Loucy (cell line): ENCODE data around the gene LIPI.

ENCODE experiments used
- H2AFZ ChIP-seq: fragments of 200-600 bp; sonication (generic); 2 replicates; pipeline ENCODE4 v1.6.0; 2016; ENCODE audit warnings: antibody characterized with exemption, mild to moderate bottlenecking, low read length, moderate library complexity
- H3F3A ChIP-seq: fragments of 200-600 bp; 2 replicates; pipeline ENCODE4 v1.6.0; 2016; ENCODE audit warnings: antibody characterized with exemption, low read depth, mild to moderate bottlenecking
- H3K27me3 ChIP-seq: fragments of 200-600 bp; sonication (generic); 2 replicates; pipeline ENCODE4 v1.6.1; 2014; ENCODE audit warnings: low read length, mild to moderate bottlenecking; ENCODE audit not compliant: insufficient read depth, poor library complexity, severe bottlenecking
- H3K36me3 ChIP-seq: fragments of 200-600 bp; sonication (generic); 2 replicates; pipeline ENCODE4 v1.6.1; 2016; ENCODE audit warnings: low read length; ENCODE audit not compliant: insufficient read depth
- H3K4me1 ChIP-seq: fragments of 200-600 bp; sonication (generic); 2 replicates; pipeline ENCODE4 v1.5.1; 2014; ENCODE audit warnings: low read length, mild to moderate bottlenecking; ENCODE audit not compliant: insufficient read depth, poor library complexity, severe bottlenecking
- H3K4me2 ChIP-seq: fragments of 200-600 bp; sonication (generic); 2 replicates; pipeline ENCODE4 v1.6.0; 2014; ENCODE audit warnings: antibody characterized with exemption, low read length, low read depth, mild to moderate bottlenecking; ENCODE audit not compliant: poor library complexity, severe bottlenecking
- H3K4me3 ChIP-seq: fragments of 200-600 bp; sonication (generic); 2 replicates; pipeline ENCODE4 v1.5.1; 2014; ENCODE audit warnings: low read length, mild to moderate bottlenecking, mixed read lengths; ENCODE audit not compliant: poor library complexity, severe bottlenecking
- H3K79me2 ChIP-seq: fragments of 200-600 bp; sonication (generic); 2 replicates; pipeline ENCODE4 v1.6.1; 2014; ENCODE audit warnings: low read length; ENCODE audit not compliant: insufficient read depth
- H3K9ac ChIP-seq: fragments of 200-600 bp; sonication (generic); 2 replicates; pipeline ENCODE4 v1.6.0; 2014; ENCODE audit warnings: mild to moderate bottlenecking, low read depth, low read length, moderate library complexity; ENCODE audit not compliant: poor library complexity, severe bottlenecking
- H3K9me2 ChIP-seq: fragments of 200-600 bp; sonication (generic); replicated peaks from 2 replicates; pipeline ENCODE4 v1.6.1; 2016; ENCODE audit warnings: low read depth, low read length, mixed read lengths
- H3K9me3 ChIP-seq: fragments of 200-600 bp; sonication (generic); 2 replicates; pipeline ENCODE4 v1.6.1; 2014; ENCODE audit warnings: mild to moderate bottlenecking, antibody characterized with exemption, low read length, low read depth; ENCODE audit not compliant: insufficient read depth
- H4K20me1 ChIP-seq: fragments of 200-600 bp; sonication (generic); 2 replicates; pipeline ENCODE4 v1.6.0; 2014; ENCODE audit warnings: antibody characterized with exemption, low read length, mild to moderate bottlenecking; ENCODE audit not compliant: insufficient read depth, poor library complexity, severe bottlenecking
- CTCF ChIP-seq: fragments of 200-600 bp; sonication (generic); conservative IDR thresholded peaks from 2 replicates; pipeline ENCODE4 v1.5.1; 2014; ENCODE audit warnings: mild to moderate bottlenecking, antibody characterized with exemption, low read length
- EZH2phosphoT487 ChIP-seq: fragments of 200-600 bp; IDR thresholded peaks from 2 replicates; pipeline ENCODE4 v1.6.1; 2018; ENCODE audit warnings: antibody characterized with exemption, mild to moderate bottlenecking, moderate library complexity, borderline replicate concordance

Gene LIPI

GRCh38 chr21:14074177-14074576, 136.6 kb downstream of the LIPI start:
- Histone ChIP-seq H3K79me2 (no peaks in the 10 kb centered on the region), H3K27me3 (no peaks in the 10 kb centered on the region)

GRCh38 chr21:14073615-14074014, 137.1 kb downstream of the LIPI start:
- Histone ChIP-seq H3K36me3 (no peaks in the 10 kb centered on the region; the same call in 1 of the 2 replicates), H3K4me1 (no peaks in the 10 kb centered on the region), H3K9me3 (no peaks in the 10 kb centered on the region), H3K4me3 (no peak overlapping the region), H3K27me3 (no peaks in the 10 kb centered on the region), H3F3A (no peaks in the 10 kb centered on the region), H4K20me1 (no peaks in the 10 kb centered on the region), H3K9ac (no peak overlapping the region), H2AFZ (no peak overlapping the region), H3K4me2 (no peak overlapping the region), H3K79me2 (no peaks in the 10 kb centered on the region), H3K9me2 (no peaks in the 10 kb centered on the region)
- TF ChIP-seq CTCF = no peak
- no peak for TF ChIP-seq EZH2phosphoT487

More at GRCh38 chr21:14074177-14074576, 136.6 kb downstream of the LIPI start:
- no peaks in the 10 kb centered on the region for H3K9me3 ChIP-seq
- H3K4me1 ChIP-seq = no peaks in the 10 kb centered on the region
- no peaks in the 10 kb centered on the region for H3F3A ChIP-seq
- H3K4me3 ChIP-seq = no peak overlapping the region
- no peak overlapping the region for H2AFZ ChIP-seq
- H3K36me3 ChIP-seq = no peaks in the 10 kb centered on the region; the same call in 1 of the 2 replicates
- no peak overlapping the region for H3K9ac ChIP-seq
- no peak for TF ChIP-seq CTCF
- TF ChIP-seq EZH2phosphoT487 = no peak
- H3K4me2 ChIP-seq = no peak overlapping the region
- no peaks in the 10 kb centered on the region for H3K9me2 ChIP-seq
- H4K20me1 ChIP-seq = no peaks in the 10 kb centered on the region

- H3K4me3 ChIP-seq = no peak overlapping the region
- no peaks in the 10 kb centered on the region for H3K79me2 ChIP-seq
- H3K4me2 ChIP-seq = no peak overlapping the region
- H3F3A ChIP-seq = no peaks in the 10 kb centered on the region
- no peaks in the 10 kb centered on the region for H3K9me3 ChIP-seq
- TF ChIP-seq CTCF (peak; percentile 14; the same call in 1 of the 2 replicates), EZH2phosphoT487 (no peak)
- H3K4me1 ChIP-seq = no peaks in the 10 kb centered on the region
- no peaks in the 10 kb centered on the region for H4K20me1 ChIP-seq
- H2AFZ ChIP-seq = no peak overlapping the region
- H3K9me2 ChIP-seq = no peaks in the 10 kb centered on the region
- no peak overlapping the region for H3K9ac ChIP-seq
- H3K27me3 ChIP-seq = no peaks in the 10 kb centered on the region
- H3K36me3 ChIP-seq = no peaks in the 10 kb centered on the region; the same call in 1 of the 2 replicates
These were observed 137.8 kb downstream of the LIPI start for GRCh38 chr21:14072761-14073535.
